GM12891 (cell line): Measurements from ENCODE around the gene SOCS7.

Experiments used
- DNase-seq: peaks from one replicate; pipeline ENCODE4 v3.0.0; 2011; ENCODE audit warnings: low spot score; ENCODE audit not compliant: insufficient read length
- FAIRE-seq: peaks from 2 replicates; lab custom pipeline; 2011; peaks lifted over from hg19 to GRCh38; lab: Jason Lieb, UNC
- PAX5 ChIP-seq: IDR thresholded peaks from 2 replicates; pipeline ENCODE4 v1.6.1; 2011; ENCODE audit warnings: low read length, moderate library complexity, mild to moderate bottlenecking; ENCODE audit not compliant: insufficient read depth, severe bottlenecking
- POLR2A ChIP-seq: IDR thresholded peaks from 2 replicates; pipeline ENCODE4 v1.6.1; 2011; ENCODE audit warnings: low read depth, low read length, control low read depth
- POLR2AphosphoS5 ChIP-seq: IDR thresholded peaks from 2 replicates; pipeline ENCODE4 v1.6.1; 2011; ENCODE audit warnings: low read depth, low read length, control low read depth
- POU2F2 ChIP-seq: IDR thresholded peaks from 2 replicates; pipeline ENCODE4 v1.6.1; 2011; ENCODE audit warnings: low read depth, mild to moderate bottlenecking, control low read depth, low read length, moderate library complexity
- SPI1 ChIP-seq: IDR thresholded peaks from 2 replicates; pipeline ENCODE4 v1.6.1; 2011; ENCODE audit warnings: low read depth, low read length, control low read depth
- TAF1 ChIP-seq: IDR thresholded peaks from 2 replicates; pipeline ENCODE4 v1.6.1; 2011; ENCODE audit warnings: low read depth, low read length, control low read depth

The SOCS7 gene

GRCh38 chr17:38361694-38362465 is 10.2 kb downstream of the SOCS7 start:
- no peak for FAIRE-seq
- DNase-seq: no peak
- TF ChIP-seq POLR2AphosphoS5 (no peak), PAX5 (no peak), POU2F2 (no peak), SPI1 (no peak), POLR2A (no peak), TAF1 (no peak)

GRCh38 chr17:38363016-38363415 is 11.4 kb downstream of the SOCS7 start:
- TF ChIP-seq POLR2A: no peak
- TF ChIP-seq TAF1: no peak
- TF ChIP-seq POU2F2: no peak
- no peak for TF ChIP-seq POLR2AphosphoS5
- no peak for TF ChIP-seq SPI1
- DNase-seq (no peak), FAIRE-seq (no peak)

GRCh38 chr17:38364741-38365140 is 13.1 kb downstream of the SOCS7 start:
- no peak for FAIRE-seq
- no peak for DNase-seq
- TF ChIP-seq POLR2A (no peak), POU2F2 (no peak), POLR2AphosphoS5 (no peak), TAF1 (no peak), SPI1 (no peak), PAX5 (no peak)

- FAIRE-seq: no peak
- no peak for DNase-seq
- no peak for TF ChIP-seq TAF1
- TF ChIP-seq POLR2A: no peak
- TF ChIP-seq POLR2AphosphoS5: no peak
- TF ChIP-seq POU2F2: no peak
- no peak for TF ChIP-seq PAX5
- TF ChIP-seq SPI1: no peak
Observed at GRCh38 chr17:38369124-38369886, 17.7 kb downstream of the SOCS7 start.

- DNase-seq: no peak
- TF ChIP-seq POU2F2 (no peak), SPI1 (no peak), POLR2A (no peak), POLR2AphosphoS5 (no peak), TAF1 (no peak), PAX5 (no peak)
- FAIRE-seq: no peak
Observed at GRCh38 chr17:38379448-38379847, 27.8 kb downstream of the SOCS7 start.

GRCh38 chr17:38395090-38395489 is 43.4 kb downstream of the SOCS7 start:
- DNase-seq (no peak), FAIRE-seq (no peak)
- TF ChIP-seq TAF1 (no peak), POLR2A (no peak), POLR2AphosphoS5 (no peak), SPI1 (no peak), POU2F2 (no peak), PAX5 (no peak)

- FAIRE-seq (no peak), DNase-seq (no peak)
- TF ChIP-seq SPI1: no peak
- no peak for TF ChIP-seq POU2F2
- no peak for TF ChIP-seq PAX5
Observed at GRCh38 chr17:38397227-38397626, 45.6 kb downstream of the SOCS7 start.

- FAIRE-seq: no peak
Observed at GRCh38 chr17:38400286-38400685, 48.6 kb downstream of the SOCS7 start.

GRCh38 chr17:38401459-38401858 is 49.8 kb downstream of the SOCS7 start:
- FAIRE-seq (no peak), DNase-seq (no peak)
- TF ChIP-seq POLR2AphosphoS5 (no peak), PAX5 (no peak), TAF1 (no peak), POU2F2 (no peak), POLR2A (no peak), SPI1 (no peak)

More at GRCh38 chr17:38400286-38400685, 48.6 kb downstream of the SOCS7 start:
- DNase-seq: no peak
- TF ChIP-seq POLR2A (no peak), TAF1 (no peak), POLR2AphosphoS5 (no peak), PAX5 (no peak), SPI1 (no peak), POU2F2 (no peak)

GRCh38 chr17:38402897-38403296 is 51.3 kb downstream of the SOCS7 start:
- no peak for FAIRE-seq
- DNase-seq: no peak
- TF ChIP-seq POLR2AphosphoS5 (no peak), POLR2A (no peak), PAX5 (no peak), TAF1 (no peak), POU2F2 (no peak), SPI1 (no peak)
